Upper lobe of left lung (tissue), 6 donors: ENCODE measurements around the gene RAB11A. TPM values are rescaled to one million over a fixed set of nuclear protein-coding genes. Genes with fewer than 3 reads are reported as not detected.

Experiments used
- ATAC-seq, 2 donors: fragments of 200-7000 bp; cut with Tn5 transposase; one replicate each; pipeline ENCODE4 v1.9.1; 2022; ENCODE audit warnings: mild to moderate bottlenecking in 2 of 2, moderate library complexity in 2 of 2; ENCODE audit not compliant: low FRiP score in 2 of 2
- DNase-seq, 2 donors: peaks; one replicate each; pipeline ENCODE4 v3.0.0-alpha.2; 2019 to 2020
- H3K27ac ChIP-seq, 4 donors: fragments of 200-600 bp; sonication (generic); one replicate each; pipeline ENCODE4 v1.5.1; 2016 to 2019
- H3K27me3 ChIP-seq, 4 donors: fragments of 200-600 bp; sonication (generic); one replicate each; pipeline ENCODE4 v1.5.1; 2017 to 2019
- H3K36me3 ChIP-seq, 4 donors: fragments of 200-600 bp; sonication (generic); one replicate each; pipeline ENCODE4 v1.5.1; 2016 to 2019
- H3K4me1 ChIP-seq, 4 donors: fragments of 200-600 bp; sonication (generic); one replicate each; pipeline ENCODE4 v1.5.1; 2018 to 2019
- H3K4me3 ChIP-seq, 4 donors: fragments of 200-600 bp; sonication (generic); one replicate each; pipeline ENCODE4 v1.5.1; 2017 to 2019; ENCODE audit warnings: mild to moderate bottlenecking in 2 of 4, moderate library complexity in 1 of 4
- H3K9me3 ChIP-seq, 4 donors: fragments of 200-600 bp; sonication (generic); one replicate each; pipeline ENCODE4 v1.5.1; 2018 to 2019
- CTCF ChIP-seq, 6 experiments: fragments of 450-650 bp in 4 of 6; fragments of 200-600 bp in 2 of 6; sonication (generic) in 2 of 6; IDR thresholded peaks; one replicate each; pipeline ENCODE4 v1.5.1; 2016 to 2019; ENCODE audit warnings: antibody characterized with exemption in 6 of 6
- EP300 ChIP-seq, 4 donors: sonication (generic); formaldehyde crosslinking; IDR thresholded peaks; one replicate each; pipeline ENCODE4 v1.5.1; 2017; ENCODE audit warnings: antibody characterized with exemption in 4 of 4, control low read depth in 2 of 4
- POLR2A ChIP-seq, 4 donors: fragments of 450-650 bp; IDR thresholded peaks; one replicate each; pipeline ENCODE4 v1.5.1; 2016 to 2017; ENCODE audit warnings: antibody characterized with exemption in 4 of 4, mild to moderate bottlenecking in 2 of 4
- POLR2AphosphoS5 ChIP-seq, 2 donors: sonication (generic); formaldehyde crosslinking; IDR thresholded peaks; one replicate each; pipeline ENCODE4 v1.5.1; 2017; ENCODE audit warnings: antibody characterized with exemption in 2 of 2
- WGBS, 2 donors: methylation state at CpG; one replicate each; pipeline ENCODE4 v1.1.5; 2017 to 2018; 5-methylcytosine and 5-hydroxymethylcytosine counted together
- total RNA-seq, 6 donors: library from RNA; depleted of rRNA in 4 of 6; stranded (reverse); fragments of >200 nt in 4 of 6; gene quantifications; one replicate each; pipeline versions ENCODE4 v1.1.0 to v1.2.1, GENCODE V29; 2016 to 2021
- donor health status: DM: no; HTN: no; CAD: no; lungs with moderate emphysema.
- donor health status: DM: no; HTN: yes; CAD: no; lungs with severe emphysema.

The RAB11A gene
- total RNA-seq, 6 donors from 2014 or later: 15.7 to 205 (median 144) TPM

DNA sequence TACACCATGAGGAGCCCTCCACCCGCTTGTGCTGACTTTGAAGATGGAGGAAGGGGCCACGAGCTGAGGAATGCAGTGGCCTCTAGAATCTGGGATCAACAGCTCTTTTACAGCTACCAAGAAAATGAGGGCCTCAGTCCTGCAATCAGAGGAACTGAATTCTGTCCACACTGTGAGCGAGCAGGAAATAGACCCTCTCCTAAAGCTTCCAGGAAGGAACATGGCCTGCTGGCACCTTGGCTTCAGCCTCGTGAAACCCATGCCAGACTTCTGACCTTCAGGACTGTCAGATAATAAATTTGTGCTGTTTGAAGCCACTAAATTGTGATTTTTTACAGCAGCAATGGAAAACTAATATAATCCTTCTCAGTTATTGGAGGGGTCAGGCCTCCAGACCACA is 61.9 kb downstream of the RAB11A start:
- TF ChIP-seq POLR2AphosphoS5 (IDR thresholded peaks at IDR 0.05) (no peak), CTCF (IDR thresholded peaks at IDR 0.05) (no peak), EP300 (IDR thresholded peaks at IDR 0.05) (no peak), POLR2A (IDR thresholded peaks at IDR 0.05) (no peak)
- H3K27ac ChIP-seq: no peak overlapping the region
- no peak for DNase-seq
- no peak overlapping the region for H3K4me3 ChIP-seq
- H3K9me3 ChIP-seq: no peaks in the 10 kb centered on the region
- H3K27me3 ChIP-seq: no peaks in the 10 kb centered on the region
- no peaks in the 10 kb centered on the region for H3K36me3 ChIP-seq
- no peaks in the 10 kb centered on the region for H3K4me1 ChIP-seq
- no peak for ATAC-seq
- 79% methylated on average over 4 of the region's 4 CpGs for WGBS, 2 donors

GRCh38 chr15:65935391-65935790 is 66.1 kb downstream of the RAB11A start:
- DNase-seq (no peak), ATAC-seq (no peak)
- H3K27ac ChIP-seq: no peak overlapping the region
- no peaks in the 10 kb centered on the region for H3K36me3 ChIP-seq
- H3K9me3 ChIP-seq: no peaks in the 10 kb centered on the region
- TF ChIP-seq EP300 (IDR thresholded peaks at IDR 0.05) (no peak), POLR2AphosphoS5 (IDR thresholded peaks at IDR 0.05) (no peak), CTCF (IDR thresholded peaks at IDR 0.05) (no peak), POLR2A (IDR thresholded peaks at IDR 0.05) (no peak)
- WGBS, 2 donors: 73 to 89% methylated on average over 2 of the region's 2 CpGs
- H3K27me3 ChIP-seq: no peaks in the 10 kb centered on the region
- H3K4me1 ChIP-seq: peaks cover 0 to 5% (median 0%) of the 10 kb centered on the region in 4 donors
- H3K4me3 ChIP-seq: no peak overlapping the region

GRCh38 chr15:65936282-65936681 is 67.0 kb downstream of the RAB11A start:
- Histone ChIP-seq H3K4me1 (peaks cover 0 to 6% (median 0%) of the 10 kb centered on the region in 4 donors), H3K4me3 (no peak overlapping the region), H3K36me3 (no peaks in the 10 kb centered on the region), H3K27ac (no peak overlapping the region), H3K9me3 (no peaks in the 10 kb centered on the region), H3K27me3 (no peaks in the 10 kb centered on the region)
- no peak for ATAC-seq
- DNase-seq: no peak
- WGBS, 2 donors: 89 to 100% methylated on average over 1 of the region's 1 CpG
- TF ChIP-seq CTCF (IDR thresholded peaks at IDR 0.05): no peak
- TF ChIP-seq POLR2A (IDR thresholded peaks at IDR 0.05): no peak
- no peak for TF ChIP-seq EP300 (IDR thresholded peaks at IDR 0.05)
- no peak for TF ChIP-seq POLR2AphosphoS5 (IDR thresholded peaks at IDR 0.05)

DNA sequence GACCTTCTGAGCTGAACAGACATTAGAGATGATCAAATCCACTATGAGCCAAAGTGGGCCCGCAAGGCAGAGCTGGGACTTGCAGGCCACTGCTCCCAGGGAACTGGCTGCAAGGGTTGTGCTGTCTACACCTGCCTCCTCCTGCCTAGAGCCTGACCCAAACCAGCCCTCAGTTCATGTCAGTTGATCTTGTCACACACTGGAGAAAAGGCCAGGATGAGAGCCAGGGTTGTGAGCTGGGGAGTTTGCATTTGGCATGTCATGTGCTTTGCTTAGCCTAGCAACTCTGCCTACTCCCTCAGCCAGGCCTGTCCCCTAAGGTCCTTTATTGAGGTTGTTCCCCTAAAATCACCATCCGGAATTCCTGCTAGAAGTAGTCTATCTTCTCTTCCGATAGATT is 67.8 kb downstream of the RAB11A start:
- DNase-seq (no peak), ATAC-seq (no peak)
- Histone ChIP-seq H3K4me3 (no peak overlapping the region), H3K27ac (no peak overlapping the region), H3K9me3 (no peaks in the 10 kb centered on the region), H3K27me3 (no peaks in the 10 kb centered on the region), H3K4me1 (peaks cover 0 to 6% (median 0%) of the 10 kb centered on the region in 4 donors), H3K36me3 (no peaks in the 10 kb centered on the region)
- TF ChIP-seq POLR2A (IDR thresholded peaks at IDR 0.05): no peak
- TF ChIP-seq EP300 (IDR thresholded peaks at IDR 0.05): no peak
- no peak for TF ChIP-seq POLR2AphosphoS5 (IDR thresholded peaks at IDR 0.05)
- no peak for TF ChIP-seq CTCF (IDR thresholded peaks at IDR 0.05)
- WGBS, 2 donors: 82 to 93% methylated on average over 2 to 3 of the region's 3 CpGs

DNA sequence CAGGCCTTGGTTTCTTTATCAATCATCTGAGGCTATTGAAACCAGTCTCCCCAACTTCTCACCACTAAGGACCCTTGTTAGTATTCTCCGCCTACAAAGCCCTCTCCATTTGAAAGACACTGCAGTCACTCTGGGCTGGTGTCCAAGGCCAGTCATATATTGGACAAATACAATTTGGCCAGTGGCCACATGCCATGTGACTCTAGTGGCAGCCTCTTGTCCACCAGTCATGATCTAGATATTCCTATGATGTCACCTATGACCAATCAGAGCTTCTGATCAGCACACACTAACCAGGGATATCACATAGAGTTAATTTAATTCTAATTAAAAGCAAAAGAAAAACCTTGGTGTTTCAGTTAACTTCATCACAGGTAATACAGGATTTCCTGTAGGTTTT is 68.2 kb downstream of the RAB11A start:
- Histone ChIP-seq H3K4me1 (peaks cover 0 to 6% (median 0%) of the 10 kb centered on the region in 4 donors), H3K27ac (no peak overlapping the region), H3K27me3 (no peaks in the 10 kb centered on the region), H3K9me3 (no peaks in the 10 kb centered on the region), H3K4me3 (no peak overlapping the region), H3K36me3 (no peaks in the 10 kb centered on the region)
- DNase-seq (peak in 1 of 2 donors; percentile 51), ATAC-seq (no peak)
- TF ChIP-seq POLR2A (IDR thresholded peaks at IDR 0.05): no peak
- TF ChIP-seq CTCF (IDR thresholded peaks at IDR 0.05): no peak
- no peak for TF ChIP-seq POLR2AphosphoS5 (IDR thresholded peaks at IDR 0.05)
- TF ChIP-seq EP300 (IDR thresholded peaks at IDR 0.05): no peak
- WGBS, 2 donors: 83% methylated on average over 1 of the region's 1 CpG
